KMS-11 (cell line): ENCODE data around the gene SLC15A2.
"Not testable (repeated sequence)": the region's sequence is repeated elsewhere in the genome, so short reads cannot be mapped to it uniquely, and the experiment has no call there.

ENCODE experiments used
- H2AFZ ChIP-seq: fragments of 200-600 bp; sonication (generic); 2 replicates; pipeline ENCODE4 v1.6.1; 2016; ENCODE audit warnings: antibody characterized with exemption, mixed run types, low read depth
- H3K27ac ChIP-seq: fragments of 200-600 bp; sonication (generic); 2 replicates; pipeline ENCODE4 v1.6.1; 2016; ENCODE audit warnings: mild to moderate bottlenecking, mixed run types
- H3K27me3 ChIP-seq: fragments of 200-600 bp; sonication (generic); 2 replicates; pipeline ENCODE4 v1.6.1; 2017; ENCODE audit warnings: mild to moderate bottlenecking, low read depth, mixed run types, moderate library complexity; ENCODE audit not compliant: insufficient read depth
- H3K36me3 ChIP-seq: fragments of 200-600 bp; sonication (generic); 2 replicates; pipeline ENCODE4 v1.6.1; 2017; ENCODE audit warnings: mild to moderate bottlenecking, mixed run types; ENCODE audit not compliant: insufficient read depth
- H3K4me1 ChIP-seq: fragments of 200-600 bp; sonication (generic); 2 replicates; pipeline ENCODE4 v1.6.1; 2016; ENCODE audit warnings: mild to moderate bottlenecking, low read depth, mixed run types; ENCODE audit not compliant: poor library complexity, severe bottlenecking
- H3K4me2 ChIP-seq: fragments of 200-600 bp; sonication (generic); 2 replicates; pipeline ENCODE4 v1.7.0; 2016; ENCODE audit warnings: mild to moderate bottlenecking, mixed run types
- H3K4me3 ChIP-seq: fragments of 200-600 bp; sonication (generic); IDR thresholded peaks from 2 replicates; pipeline ENCODE4 v1.6.1; 2017; ENCODE audit warnings: low read depth, low read length, mixed read lengths; ENCODE audit not compliant: insufficient read depth
- H3K79me2 ChIP-seq: fragments of 200-600 bp; sonication (generic); 2 replicates; pipeline ENCODE4 v1.6.1; 2016; ENCODE audit warnings: low read depth, mixed run types; ENCODE audit not compliant: insufficient read depth
- H3K9ac ChIP-seq: fragments of 200-600 bp; sonication (generic); 2 replicates; pipeline ENCODE4 v1.6.1; 2016; ENCODE audit warnings: mild to moderate bottlenecking, mixed run types
- H4K20me1 ChIP-seq: fragments of 200-600 bp; sonication (generic); 2 replicates; pipeline ENCODE4 v1.6.1; 2016; ENCODE audit warnings: mild to moderate bottlenecking, mixed run types; ENCODE audit not compliant: insufficient read depth
- CTCF ChIP-seq: fragments of 200-600 bp; sonication (generic); conservative IDR thresholded peaks from 2 replicates; pipeline ENCODE4 v1.6.1; 2017; ENCODE audit warnings: low read depth, mild to moderate bottlenecking, antibody characterized with exemption, low read length, moderate library complexity, mixed read lengths

Gene SLC15A2

GRCh38 chr3:121926380-121926779 lies 32.2 kb downstream of the SLC15A2 start:
- Histone ChIP-seq H3K4me2 (no peak overlapping the region), H3K4me1 (no peaks in the 10 kb centered on the region), H3K27ac (no peak overlapping the region), H2AFZ (no peak overlapping the region), H3K36me3 (no peaks in the 10 kb centered on the region), H3K27me3 (no peaks in the 10 kb centered on the region), H4K20me1 (no peaks in the 10 kb centered on the region), H3K9ac (no peak overlapping the region), H3K79me2 (no peaks in the 10 kb centered on the region), H3K4me3 (no peak overlapping the region)
- TF ChIP-seq CTCF = no peak

- H3K9ac ChIP-seq, H2AFZ ChIP-seq, H3K4me1 ChIP-seq, H3K79me2 ChIP-seq, H3K27me3 ChIP-seq, H4K20me1 ChIP-seq, H3K36me3 ChIP-seq, H3K27ac ChIP-seq, H3K4me2 ChIP-seq, H3K4me3 ChIP-seq: not testable (repeated sequence)
Measured at GRCh38 chr3:121938141-121938855, 44.1 kb downstream of the SLC15A2 start.

- Histone ChIP-seq H3K27me3 (no peaks in the 10 kb centered on the region), H3K4me2 (no peak overlapping the region), H3K4me3 (no peak overlapping the region), H3K4me1 (no peaks in the 10 kb centered on the region), H3K9ac (no peak overlapping the region), H2AFZ (no peak overlapping the region), H3K36me3 (no peaks in the 10 kb centered on the region), H3K27ac (no peak overlapping the region), H3K79me2 (no peaks in the 10 kb centered on the region), H4K20me1 (no peaks in the 10 kb centered on the region)
- TF ChIP-seq CTCF = no peak
Measured at GRCh38 chr3:121941592-121941991, 47.4 kb downstream of the SLC15A2 start.

GRCh38 chr3:121942116-121942786 lies 48.0 kb downstream of the SLC15A2 start:
- TF ChIP-seq CTCF = no peak

GRCh38 chr3:121943431-121943830 lies 49.2 kb downstream of the SLC15A2 start:
- no peaks in the 10 kb centered on the region for H3K27me3 ChIP-seq
- H4K20me1 ChIP-seq = no peaks in the 10 kb centered on the region
- H3K27ac ChIP-seq = no peak overlapping the region
- no peaks in the 10 kb centered on the region for H3K36me3 ChIP-seq
- TF ChIP-seq CTCF = no peak
- H3K4me2 ChIP-seq = no peak overlapping the region
- H3K9ac ChIP-seq = no peak overlapping the region
- H3K4me1 ChIP-seq = no peaks in the 10 kb centered on the region
- no peak overlapping the region for H3K4me3 ChIP-seq
- H2AFZ ChIP-seq = no peak overlapping the region
- no peaks in the 10 kb centered on the region for H3K79me2 ChIP-seq

More at GRCh38 chr3:121942116-121942786, 48.0 kb downstream of the SLC15A2 start:
- no peaks in the 10 kb centered on the region for H3K36me3 ChIP-seq
- H3K79me2 ChIP-seq = no peaks in the 10 kb centered on the region
- no peak overlapping the region for H2AFZ ChIP-seq
- no peaks in the 10 kb centered on the region for H3K4me1 ChIP-seq
- no peaks in the 10 kb centered on the region for H4K20me1 ChIP-seq
- no peaks in the 10 kb centered on the region for H3K27me3 ChIP-seq
- no peak overlapping the region for H3K4me3 ChIP-seq
- no peak overlapping the region for H3K27ac ChIP-seq
- no peak overlapping the region for H3K4me2 ChIP-seq
- H3K9ac ChIP-seq = no peak overlapping the region
